ENCODE results near the gene NXPH4. TPM values are rescaled to one million over a fixed set of nuclear protein-coding genes. Genes with fewer than 3 reads are reported as not detected.

NXPH4 gene
- total RNA-seq, 1 donor from 2014 or later, result 82.8 TPM

- TF ChIP-seq, protein P1, sequence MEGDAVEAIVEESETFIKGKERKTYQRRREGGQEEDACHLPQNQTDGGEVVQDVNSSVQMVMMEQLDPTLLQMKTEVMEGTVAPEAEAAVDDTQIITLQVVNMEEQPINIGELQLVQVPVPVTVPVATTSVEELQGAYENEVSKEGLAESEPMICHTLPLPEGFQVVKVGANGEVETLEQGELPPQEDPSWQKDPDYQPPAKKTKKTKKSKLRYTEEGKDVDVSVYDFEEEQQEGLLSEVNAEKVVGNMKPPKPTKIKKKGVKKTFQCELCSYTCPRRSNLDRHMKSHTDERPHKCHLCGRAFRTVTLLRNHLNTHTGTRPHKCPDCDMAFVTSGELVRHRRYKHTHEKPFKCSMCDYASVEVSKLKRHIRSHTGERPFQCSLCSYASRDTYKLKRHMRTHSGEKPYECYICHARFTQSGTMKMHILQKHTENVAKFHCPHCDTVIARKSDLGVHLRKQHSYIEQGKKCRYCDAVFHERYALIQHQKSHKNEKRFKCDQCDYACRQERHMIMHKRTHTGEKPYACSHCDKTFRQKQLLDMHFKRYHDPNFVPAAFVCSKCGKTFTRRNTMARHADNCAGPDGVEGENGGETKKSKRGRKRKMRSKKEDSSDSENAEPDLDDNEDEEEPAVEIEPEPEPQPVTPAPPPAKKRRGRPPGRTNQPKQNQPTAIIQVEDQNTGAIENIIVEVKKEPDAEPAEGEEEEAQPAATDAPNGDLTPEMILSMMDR (IDR thresholded peaks at IDR 0.05), result no peak
- H3K27me3 Mint-ChIP-seq (ENCODE audit: low read depth), result no peaks in the 10 kb centered on the region
- H3K4me1 Mint-ChIP-seq (ENCODE audit: low read depth), result peaks cover 23% of the 10 kb centered on the region
- no peaks in the 10 kb centered on the region for H3K9me3 Mint-ChIP-seq (ENCODE audit: low read depth)
- no peak overlapping the region for H3K4me3 Mint-ChIP-seq (ENCODE audit: unreplicated experiment)
- no peak overlapping the region for H3K27ac Mint-ChIP-seq (ENCODE audit: unreplicated experiment)
- DNase-seq (ENCODE audit: low spot score), result no peak
- peaks cover 66% of the 10 kb centered on the region for H3K36me3 Mint-ChIP-seq (ENCODE audit: low read depth)
These were observed 46.6 kb upstream of the NXPH4 start for GRCh38 chr12:57169969-57170368.

GRCh38 chr12:57170408-57170807, 46.2 kb upstream of the NXPH4 start:
- Mint-ChIP-seq H3K27ac (ENCODE audit: unreplicated experiment) (peak overlapping the region; percentile 51), H3K27me3 (ENCODE audit: low read depth) (no peaks in the 10 kb centered on the region), H3K4me1 (ENCODE audit: low read depth) (peaks cover 19% of the 10 kb centered on the region), H3K4me3 (ENCODE audit: unreplicated experiment) (no peak overlapping the region), H3K36me3 (ENCODE audit: low read depth) (peaks cover 63% of the 10 kb centered on the region), H3K9me3 (ENCODE audit: low read depth) (no peaks in the 10 kb centered on the region)
- DNase-seq (ENCODE audit: low spot score), result no peak
- TF ChIP-seq, protein P1 (IDR thresholded peaks at IDR 0.05), result no peak

DNA sequence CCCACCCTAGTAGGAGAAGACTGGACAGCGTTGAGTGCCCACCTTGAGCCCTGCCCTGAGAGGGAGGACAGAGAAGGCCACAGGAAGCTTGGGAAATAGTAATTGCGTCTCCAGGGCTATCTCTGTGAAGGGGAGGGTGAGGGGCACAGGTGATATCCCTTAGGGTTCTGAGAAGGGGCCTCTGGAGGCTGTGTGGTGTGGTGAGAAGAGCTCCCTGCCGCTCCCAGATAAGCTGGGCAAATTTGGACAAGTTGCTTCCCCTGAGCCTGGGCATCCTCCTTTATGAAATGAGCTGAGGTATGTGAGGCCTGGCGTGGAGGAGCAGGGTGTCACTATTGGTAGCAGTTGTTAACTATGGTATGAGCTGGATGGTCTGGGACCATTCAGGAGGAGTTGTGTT, 45.7 kb upstream of the NXPH4 start:
- Mint-ChIP-seq H3K4me1 (ENCODE audit: low read depth) (peaks cover 19% of the 10 kb centered on the region), H3K9me3 (ENCODE audit: low read depth) (no peaks in the 10 kb centered on the region), H3K36me3 (ENCODE audit: low read depth) (peaks cover 68% of the 10 kb centered on the region), H3K27me3 (ENCODE audit: low read depth) (no peaks in the 10 kb centered on the region), H3K4me3 (ENCODE audit: unreplicated experiment) (no peak overlapping the region), H3K27ac (ENCODE audit: unreplicated experiment) (peak overlapping the region; percentile 66)
- TF ChIP-seq, protein P1 (IDR thresholded peaks at IDR 0.05), result no peak
- DNase-seq (ENCODE audit: low spot score), result no peak

- H3K4me3 Mint-ChIP-seq (ENCODE audit: unreplicated experiment), result no peak overlapping the region
- peaks cover 69% of the 10 kb centered on the region for H3K36me3 Mint-ChIP-seq (ENCODE audit: low read depth)
- TF ChIP-seq, protein P1 (IDR thresholded peaks at IDR 0.05), result no peak
- H3K27ac Mint-ChIP-seq (ENCODE audit: unreplicated experiment), result peak overlapping the region; percentile 66
- H3K9me3 Mint-ChIP-seq (ENCODE audit: low read depth), result no peaks in the 10 kb centered on the region
- H3K4me1 Mint-ChIP-seq (ENCODE audit: low read depth), result peaks cover 14% of the 10 kb centered on the region
- no peaks in the 10 kb centered on the region for H3K27me3 Mint-ChIP-seq (ENCODE audit: low read depth)
- DNase-seq (ENCODE audit: low spot score), result no peak
These were observed 44.9 kb upstream of the NXPH4 start for GRCh38 chr12:57171668-57172067.

GRCh38 chr12:57173089-57173488, 43.5 kb upstream of the NXPH4 start:
- no peak for DNase-seq (ENCODE audit: low spot score)
- no peak overlapping the region for H3K4me3 Mint-ChIP-seq (ENCODE audit: unreplicated experiment)
- H3K9me3 Mint-ChIP-seq (ENCODE audit: low read depth), result no peaks in the 10 kb centered on the region
- H3K27me3 Mint-ChIP-seq (ENCODE audit: low read depth), result no peaks in the 10 kb centered on the region
- TF ChIP-seq, protein P1 (IDR thresholded peaks at IDR 0.05), result peak; percentile 78
- peaks cover 9% of the 10 kb centered on the region for H3K4me1 Mint-ChIP-seq (ENCODE audit: low read depth)
- peak overlapping the region; percentile 78 for H3K27ac Mint-ChIP-seq (ENCODE audit: unreplicated experiment)
- peaks cover 60% of the 10 kb centered on the region for H3K36me3 Mint-ChIP-seq (ENCODE audit: low read depth)
